SK-N-SH treated with all-trans-retinoic acid at 6 μM for 48 hours (cell line): Measurements from ENCODE around the gene BTBD3.

Experiments used
- ATAC-seq: fragments of 200-7000 bp; cut with Tn5 transposase; 3 replicates; pipeline ENCODE4 v1.9.1; 2020; ENCODE audit warnings: mild to moderate bottlenecking, moderate library complexity
- ARNTL ChIP-seq: fragments of 450-650 bp; formaldehyde crosslinking; IDR thresholded peaks from 2 replicates; pipeline ENCODE4 v1.5.0; 2020; ENCODE audit warnings: low read depth, mild to moderate bottlenecking, moderate library complexity, borderline replicate concordance
- BACH2 ChIP-seq: fragments of 250-450 bp; sonication (Bioruptor Pico); IDR thresholded peaks from 2 replicates; pipeline ENCODE4 v1.9.0; 2021; ENCODE audit warnings: mild to moderate bottlenecking, borderline replicate concordance
- CSDC2 ChIP-seq: fragments of 250-450 bp; sonication (Bioruptor Pico); IDR thresholded peaks from 2 replicates; pipeline ENCODE4 v1.5.0; 2020; ENCODE audit warnings: mild to moderate bottlenecking, moderate library complexity
- ESRRG ChIP-seq: fragments of 250-450 bp; sonication (Bioruptor Pico); IDR thresholded peaks from 2 replicates; pipeline ENCODE4 v1.6.1; 2021; ENCODE audit warnings: mild to moderate bottlenecking
- GLIS3 ChIP-seq: fragments of 250-450 bp; sonication (Bioruptor Pico); IDR thresholded peaks from 2 replicates; pipeline ENCODE4 v1.5.0; 2020; ENCODE audit warnings: mild to moderate bottlenecking, moderate library complexity
- ISL1 ChIP-seq: fragments of 250-450 bp; sonication (Bioruptor Pico); IDR thresholded peaks from 2 replicates; pipeline ENCODE4 v2.1.2; 2022; ENCODE audit warnings: mild to moderate bottlenecking, moderate library complexity
- OSR1 ChIP-seq: fragments of 250-450 bp; sonication (Bioruptor Pico); IDR thresholded peaks from 2 replicates; pipeline ENCODE4 v1.8.0; 2022; ENCODE audit warnings: moderate library complexity, mild to moderate bottlenecking, inconsistent platforms
- PATZ1 ChIP-seq: fragments of 250-450 bp; sonication (Bioruptor Pico); IDR thresholded peaks from 2 replicates; pipeline ENCODE4 v1.8.0; 2020; ENCODE audit warnings: mild to moderate bottlenecking, moderate library complexity, borderline replicate concordance
- POU6F1 ChIP-seq: fragments of 250-450 bp; sonication (Bioruptor Pico); IDR thresholded peaks from 2 replicates; pipeline ENCODE4 v1.8.0; 2021; ENCODE audit warnings: low read depth, mild to moderate bottlenecking, moderate library complexity, borderline replicate concordance
- RARB ChIP-seq: fragments of 250-450 bp; sonication (Bioruptor Pico); IDR thresholded peaks from 2 replicates; pipeline ENCODE4 v1.8.0; 2021; ENCODE audit warnings: mild to moderate bottlenecking, moderate library complexity
- SNAI2 ChIP-seq: fragments of 250-450 bp; sonication (Bioruptor Pico); IDR thresholded peaks from 2 replicates; pipeline ENCODE4 v1.5.0; 2020; ENCODE audit warnings: mild to moderate bottlenecking, moderate library complexity
- TOX ChIP-seq: fragments of 250-450 bp; sonication (Bioruptor Pico); IDR thresholded peaks from 2 replicates; pipeline ENCODE4 v1.8.0; 2021; ENCODE audit warnings: mild to moderate bottlenecking, moderate library complexity, borderline replicate concordance
- TSHZ2 ChIP-seq: fragments of 250-450 bp; sonication (Bioruptor Pico); IDR thresholded peaks from 2 replicates; pipeline ENCODE4 v1.5.0; 2020; ENCODE audit warnings: mild to moderate bottlenecking, moderate library complexity
- ZC3H10 ChIP-seq: fragments of 250-450 bp; sonication (Bioruptor Pico); IDR thresholded peaks from 2 replicates; pipeline ENCODE4 v1.5.1; 2021; ENCODE audit warnings: mild to moderate bottlenecking, moderate library complexity
- ZFP3 ChIP-seq: fragments of 250-450 bp; sonication (Bioruptor Pico); IDR thresholded peaks from 2 replicates; pipeline ENCODE4 v1.5.0; 2020; ENCODE audit warnings: mild to moderate bottlenecking, moderate library complexity
- ZFP30 ChIP-seq: fragments of 450-650 bp; formaldehyde crosslinking; IDR thresholded peaks from 2 replicates; pipeline ENCODE4 v1.5.0; 2022; ENCODE audit warnings: mild to moderate bottlenecking, moderate library complexity
- ZNF565 ChIP-seq: fragments of 450-650 bp; formaldehyde crosslinking; conservative IDR thresholded peaks from 2 replicates; pipeline ENCODE4 v1.5.0; 2020; ENCODE audit warnings: low read depth, mild to moderate bottlenecking, moderate library complexity
- ZNF70 ChIP-seq: fragments of 450-650 bp; formaldehyde crosslinking; IDR thresholded peaks from 2 replicates; pipeline ENCODE4 v1.5.0; 2020; ENCODE audit warnings: mild to moderate bottlenecking, moderate library complexity
- ZNF8 ChIP-seq: fragments of 450-650 bp; formaldehyde crosslinking; IDR thresholded peaks from 2 replicates; pipeline ENCODE4 v1.5.0; 2020; ENCODE audit warnings: mild to moderate bottlenecking, moderate library complexity

BTBD3 gene

GRCh38 chr20:11921321-11921720, 3.6 kb downstream of the BTBD3 start:
- no peak for ATAC-seq
- no peak for TF ChIP-seq ZC3H10 (CRISPR knock-in tag)
- no peak for TF ChIP-seq BACH2 (CRISPR knock-in tag)
- TF ChIP-seq GLIS3 (CRISPR knock-in tag), result no peak
- no peak for TF ChIP-seq TSHZ2 (CRISPR knock-in tag)
- TF ChIP-seq, all 23 proteins: peak for 0

- no peak for ATAC-seq
- TF ChIP-seq ISL1 (CRISPR knock-in tag), result no peak
Measured at GRCh38 chr20:11922561-11922960, 4.9 kb downstream of the BTBD3 start.

- TF ChIP-seq TOX (CRISPR knock-in tag), result no peak
- TF ChIP-seq ZFP3 (CRISPR knock-in tag), result no peak
- TF ChIP-seq ZNF8 (CRISPR knock-in tag), result no peak
- no peak for TF ChIP-seq ZC3H10 (CRISPR knock-in tag)
- no peak for TF ChIP-seq RARB (CRISPR knock-in tag)
- TF ChIP-seq ESRRG (CRISPR knock-in tag), result no peak
- TF ChIP-seq POU6F1, result no peak
- TF ChIP-seq GLIS3 (CRISPR knock-in tag), result no peak
- TF ChIP-seq TSHZ2 (CRISPR knock-in tag), result no peak
- no peak for TF ChIP-seq PATZ1 (CRISPR knock-in tag)
- TF ChIP-seq ZNF565, result no peak
- no peak for TF ChIP-seq ZFP30 (CRISPR knock-in tag)
- TF ChIP-seq ISL1 (CRISPR knock-in tag), result no peak
- no peak for TF ChIP-seq BACH2 (CRISPR knock-in tag)
- TF ChIP-seq SNAI2 (CRISPR knock-in tag), result no peak
- ATAC-seq, result no peak
Measured at GRCh38 chr20:11924923-11925322, 7.2 kb downstream of the BTBD3 start.

- no peak for ATAC-seq
- TF ChIP-seq TSHZ2 (CRISPR knock-in tag), result no peak
- no peak for TF ChIP-seq ZC3H10 (CRISPR knock-in tag)
- TF ChIP-seq ESRRG (CRISPR knock-in tag), result no peak
- TF ChIP-seq CSDC2 (CRISPR knock-in tag), result no peak
- no peak for TF ChIP-seq ZNF8 (CRISPR knock-in tag)
- TF ChIP-seq ZFP3 (CRISPR knock-in tag), result no peak
- no peak for TF ChIP-seq POU6F1
- TF ChIP-seq OSR1, result no peak
- no peak for TF ChIP-seq ZFP30 (CRISPR knock-in tag)
- TF ChIP-seq ARNTL (CRISPR knock-in tag), result no peak
- no peak for TF ChIP-seq ZNF70 (CRISPR knock-in tag)
- TF ChIP-seq ISL1 (CRISPR knock-in tag), result no peak
- TF ChIP-seq BACH2 (CRISPR knock-in tag), result no peak
Measured at GRCh38 chr20:11926292-11926998, 8.8 kb downstream of the BTBD3 start.
